Esophagus (tissue), 2 donors: ENCODE measurements around the gene CFHR3. TPM values are rescaled to one million over a fixed set of nuclear protein-coding genes. Genes with fewer than 3 reads are reported as not detected.
"Not testable (repeated sequence)": the region's sequence is repeated elsewhere in the genome, so short reads cannot be mapped to it uniquely, and the experiment has no call there.

ENCODE experiments used
- H3K27ac ChIP-seq, 2 donors: one replicate each; pipeline ENCODE4 v1.5.1; 2013; ENCODE audit warnings: low read depth in 2 of 2, mild to moderate bottlenecking in 2 of 2, inconsistent platforms in 1 of 2, low read length in 1 of 2, moderate library complexity in 1 of 2
- H3K27me3 ChIP-seq, 2 donors: one replicate each; pipeline ENCODE4 v1.6.1; 2013; ENCODE audit warnings: low read length in 2 of 2, control low read depth in 1 of 2, mild to moderate bottlenecking in 1 of 2; ENCODE audit not compliant: insufficient read depth in 2 of 2, control insufficient read depth in 1 of 2
- H3K36me3 ChIP-seq, 2 donors: one replicate each; pipeline ENCODE4 v1.6.1; 2013; ENCODE audit warnings: low read length in 1 of 2; ENCODE audit not compliant: control insufficient read depth in 2 of 2, insufficient read depth in 2 of 2
- H3K4me1 ChIP-seq, 2 donors: one replicate each; pipeline ENCODE4 v1.6.1; 2013; ENCODE audit warnings: low read length in 1 of 2; ENCODE audit not compliant: control insufficient read depth in 2 of 2, insufficient read depth in 2 of 2
- H3K4me3 ChIP-seq, 2 donors: one replicate each; pipeline ENCODE4 v1.5.1; 2013; ENCODE audit warnings: low read length in 2 of 2, mild to moderate bottlenecking in 2 of 2, low read depth in 1 of 2, moderate library complexity in 1 of 2
- H3K9me3 ChIP-seq, 2 donors: one replicate each; pipeline ENCODE4 v1.6.1; 2013; ENCODE audit warnings: mild to moderate bottlenecking in 2 of 2, low read depth in 1 of 2, low read length in 1 of 2, moderate library complexity in 1 of 2; ENCODE audit not compliant: control insufficient read depth in 2 of 2, insufficient read depth in 1 of 2
- WGBS, 2 donors: extraction: QIAGEN DNeasy Blood & Tissue Kit; methylation state at CpG; one replicate each; pipeline ENCODE4 v1.1.7; 2013; 5-methylcytosine and 5-hydroxymethylcytosine counted together
- polyA plus RNA-seq, 2 donors: library from polyadenylated mRNA; stranded (reverse); fragments of 200-250 nt; gene quantifications; one replicate each; pipeline ENCODE4 v1.2.3, GENCODE V29; 2013
- donor health status: healthy with polysubstance abuse.
- donor health status: Bipolar disorder and iron deficiency.

Gene CFHR3
- polyA plus RNA-seq, 2 donors, result 0.02 TPM; not detected in 1

GRCh38 chr1:196827860-196828259 lies 53.2 kb downstream of the CFHR3 start:
- H3K4me1 ChIP-seq, H3K27ac ChIP-seq, H3K4me3 ChIP-seq, H3K9me3 ChIP-seq, H3K36me3 ChIP-seq, H3K27me3 ChIP-seq: not testable (repeated sequence)
- 2 to 4% methylated on average over 4 of the region's 4 CpGs for WGBS, 2 donors

Other genes with a start within 250 kb of the CFHR3 start
- gene KCNT2, start 166.4 kb upstream of the CFHR3 start, polyA plus RNA-seq, result under 1 TPM; 0.22 to 0.49 TPM
- gene CFH, start 122.8 kb upstream of the CFHR3 start, polyA plus RNA-seq, result 10 to 100 TPM in 1 of 2 donors, 1 to 10 TPM in 1; 7.0 to 15.7 TPM
- not detected for gene CFHR1, start 44.9 kb downstream of the CFHR3 start, polyA plus RNA-seq
- not detected for gene CFHR4, start 113.2 kb downstream of the CFHR3 start, polyA plus RNA-seq
- not detected for gene CFHR2, start 168.9 kb downstream of the CFHR3 start, polyA plus RNA-seq
- not detected for gene CFHR5, start 202.7 kb downstream of the CFHR3 start, polyA plus RNA-seq